ENCODE data around the gene PCDH19. TPM values are rescaled to one million over a fixed set of nuclear protein-coding genes. Genes with fewer than 3 reads are reported as not detected.

PCDH19 gene
- total RNA-seq, 2 experiments from 2014 or later, result not detected

DNA sequence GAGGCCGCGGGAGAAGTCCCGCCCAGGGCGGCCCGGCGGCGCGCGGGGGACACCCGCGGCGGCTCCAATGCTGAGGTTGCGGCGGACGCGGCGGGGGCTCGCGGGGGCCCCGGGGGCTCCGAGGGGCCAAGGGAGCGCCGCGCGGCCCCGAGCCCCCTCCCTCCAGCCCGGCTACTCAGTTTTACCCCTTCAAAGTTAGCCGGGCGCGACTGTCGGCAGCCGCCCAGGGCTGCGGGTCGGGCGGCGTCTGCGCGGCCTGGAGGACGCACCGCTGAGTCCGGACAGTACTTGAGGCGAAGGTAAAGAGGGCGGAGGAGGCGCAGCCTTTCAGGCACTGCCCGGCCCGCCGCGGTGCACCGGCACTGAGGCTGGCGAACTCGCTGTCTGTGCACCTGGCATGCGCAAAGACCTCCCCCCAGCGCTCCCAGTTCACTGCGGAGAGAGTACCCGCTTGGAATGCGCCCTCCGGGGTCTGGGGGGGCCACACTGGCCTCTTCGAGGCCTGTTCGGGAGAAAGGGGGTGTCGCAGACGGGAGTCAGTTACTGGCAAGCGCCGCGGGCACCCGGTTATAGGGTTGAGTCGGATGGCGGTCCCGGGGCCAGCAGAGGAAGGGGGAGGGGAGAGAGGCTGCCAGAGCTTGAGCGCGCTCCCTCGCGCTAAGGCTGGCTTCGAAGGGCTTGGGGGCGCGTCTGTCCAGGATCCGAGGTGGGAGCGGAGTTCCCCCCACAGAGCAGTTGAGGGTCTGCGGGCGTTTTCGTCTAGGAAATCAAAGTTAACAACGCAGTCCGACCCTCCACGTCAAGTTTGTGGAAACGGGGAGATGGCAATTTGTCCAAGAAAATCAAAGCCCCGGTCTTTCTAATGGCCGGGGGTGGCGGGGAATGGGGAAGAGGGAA lies 1.1 kb downstream of the PCDH19 start:
- intact Hi-C loops (cut with micrococcal nuclease; ENCODE audit: unreplicated experiment), result no loop called here
- CTCF ChIA-PET (ENCODE audit: unreplicated experiment), result no interaction called here
- H3K4me2 ChIP-seq (ENCODE audit: low read length), result no peak overlapping the region
- no peak overlapping the region for H2AFZ ChIP-seq (ENCODE audit: low read length)
- no peaks in the 10 kb centered on the region for H3K9me2 ChIP-seq (ENCODE audit: insufficient read depth, low read length)
- H3K36me3 ChIP-seq (ENCODE audit: insufficient read depth, low read length), result no peaks in the 10 kb centered on the region
- H4K20me1 ChIP-seq (ENCODE audit: insufficient read depth, low read length), result no peaks in the 10 kb centered on the region
- BruUV-seq (replicated peaks), result no TSS peak
- no peak for TF ChIP-seq EZH2phosphoT487 (IDR thresholded peaks at IDR 0.05; ENCODE audit: borderline replicate concordance, low read depth, low read length)
- TF ChIP-seq, protein P1, sequence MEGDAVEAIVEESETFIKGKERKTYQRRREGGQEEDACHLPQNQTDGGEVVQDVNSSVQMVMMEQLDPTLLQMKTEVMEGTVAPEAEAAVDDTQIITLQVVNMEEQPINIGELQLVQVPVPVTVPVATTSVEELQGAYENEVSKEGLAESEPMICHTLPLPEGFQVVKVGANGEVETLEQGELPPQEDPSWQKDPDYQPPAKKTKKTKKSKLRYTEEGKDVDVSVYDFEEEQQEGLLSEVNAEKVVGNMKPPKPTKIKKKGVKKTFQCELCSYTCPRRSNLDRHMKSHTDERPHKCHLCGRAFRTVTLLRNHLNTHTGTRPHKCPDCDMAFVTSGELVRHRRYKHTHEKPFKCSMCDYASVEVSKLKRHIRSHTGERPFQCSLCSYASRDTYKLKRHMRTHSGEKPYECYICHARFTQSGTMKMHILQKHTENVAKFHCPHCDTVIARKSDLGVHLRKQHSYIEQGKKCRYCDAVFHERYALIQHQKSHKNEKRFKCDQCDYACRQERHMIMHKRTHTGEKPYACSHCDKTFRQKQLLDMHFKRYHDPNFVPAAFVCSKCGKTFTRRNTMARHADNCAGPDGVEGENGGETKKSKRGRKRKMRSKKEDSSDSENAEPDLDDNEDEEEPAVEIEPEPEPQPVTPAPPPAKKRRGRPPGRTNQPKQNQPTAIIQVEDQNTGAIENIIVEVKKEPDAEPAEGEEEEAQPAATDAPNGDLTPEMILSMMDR (conservative IDR thresholded peaks at IDR 0.05; ENCODE audit: low read length), result no peak
- no peaks in the 10 kb centered on the region for H3K4me1 ChIP-seq (ENCODE audit: insufficient read depth, low read length, poor library complexity, severe bottlenecking)
- H3K4me3 ChIP-seq (ENCODE audit: low read depth, low read length, poor library complexity, severe bottlenecking), result no peak overlapping the region
- no peak overlapping the region for H3K27ac ChIP-seq (ENCODE audit: low read depth, low read length, poor library complexity, severe bottlenecking)
- H3K79me2 ChIP-seq (ENCODE audit: insufficient read depth, low read depth, low read length), result no peaks in the 10 kb centered on the region
- POLR2A ChIA-PET, result no interaction called here
- DNase-seq (ENCODE audit: low spot score), result no peak
- no peaks in the 10 kb centered on the region for H3K9me3 ChIP-seq (ENCODE audit: low read length)

DNA sequence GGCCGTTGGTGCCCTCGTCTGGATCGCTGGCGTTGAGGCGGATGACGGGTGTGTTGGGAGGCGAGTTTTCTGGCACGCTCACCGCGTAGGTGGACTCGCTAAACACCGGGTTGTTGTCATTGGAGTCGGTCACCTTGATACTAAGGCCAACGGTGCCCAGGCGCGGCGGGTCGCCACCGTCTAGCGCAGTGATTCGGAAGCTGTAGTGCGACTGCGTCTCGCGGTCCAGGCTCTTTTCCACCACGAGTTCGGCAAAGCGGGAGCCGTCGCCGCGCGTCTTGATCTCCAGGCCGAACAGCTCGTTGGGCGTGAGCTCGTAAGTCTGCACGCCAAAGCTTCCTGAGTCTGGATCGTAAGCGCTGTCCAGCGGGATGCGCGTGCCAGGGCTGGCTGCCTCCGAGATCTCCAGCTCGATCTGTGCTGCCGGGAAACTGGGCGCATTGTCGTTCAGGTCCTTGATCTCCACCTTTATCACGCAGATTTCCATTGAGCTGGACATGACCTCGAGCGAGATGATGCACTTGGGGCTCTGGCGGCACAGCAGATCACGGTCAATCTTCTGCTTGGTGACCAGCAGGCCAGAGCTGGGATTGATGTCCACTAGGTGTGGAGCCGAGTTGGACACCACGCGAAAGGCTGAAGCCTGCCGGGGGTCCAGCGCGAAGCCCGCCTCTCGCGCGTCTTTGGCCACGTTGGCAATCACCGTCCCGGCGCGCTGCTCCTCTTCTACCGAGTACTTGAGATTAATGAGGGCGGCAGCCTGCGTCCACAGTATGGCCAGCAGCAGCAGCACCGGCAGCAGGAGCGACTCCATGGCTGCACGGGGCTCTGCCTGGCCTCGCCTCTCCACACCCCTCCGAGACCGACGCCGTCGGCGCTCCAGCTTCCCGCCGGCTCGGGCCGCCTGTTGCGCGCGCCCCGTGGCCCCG lies 2.0 kb downstream of the PCDH19 start:
- H3K4me3 ChIP-seq (ENCODE audit: low read depth, low read length, poor library complexity, severe bottlenecking), result no peak overlapping the region
- no peak overlapping the region for H3K27ac ChIP-seq (ENCODE audit: low read depth, low read length, poor library complexity, severe bottlenecking)
- H2AFZ ChIP-seq (ENCODE audit: low read length), result no peak overlapping the region
- H3K9me3 ChIP-seq (ENCODE audit: low read length), result no peaks in the 10 kb centered on the region
- DNase-seq (ENCODE audit: low spot score), result no peak
- TF ChIP-seq, protein P1 (conservative IDR thresholded peaks at IDR 0.05; ENCODE audit: low read length), result no peak
- TF ChIP-seq EZH2phosphoT487 (IDR thresholded peaks at IDR 0.05; ENCODE audit: borderline replicate concordance, low read depth, low read length), result no peak
- no peaks in the 10 kb centered on the region for H3K36me3 ChIP-seq (ENCODE audit: insufficient read depth, low read length)
- no peak overlapping the region for H3K4me2 ChIP-seq (ENCODE audit: low read length)
- POLR2A ChIA-PET, result no interaction called here
- no peaks in the 10 kb centered on the region for H3K79me2 ChIP-seq (ENCODE audit: insufficient read depth, low read depth, low read length)
- no peaks in the 10 kb centered on the region for H3K9me2 ChIP-seq (ENCODE audit: insufficient read depth, low read length)
- no peaks in the 10 kb centered on the region for H4K20me1 ChIP-seq (ENCODE audit: insufficient read depth, low read length)
- CTCF ChIA-PET (ENCODE audit: unreplicated experiment), result no interaction called here
- no TSS peak for BruUV-seq (replicated peaks)
- intact Hi-C loops (cut with micrococcal nuclease; ENCODE audit: unreplicated experiment), result no loop called here
- H3K4me1 ChIP-seq (ENCODE audit: insufficient read depth, low read length, poor library complexity, severe bottlenecking), result no peaks in the 10 kb centered on the region
